GM21576 (cell line): Measurements from ENCODE around the gene DAGLA.

Experiments
- ATAC-seq: cut with Tn5 transposase; IDR thresholded peaks from one replicate; pipeline ENCODE4 v1.9.1; 2021; ENCODE audit warnings: mild to moderate bottlenecking, moderate library complexity; ENCODE audit not compliant: unreplicated experiment

The DAGLA gene

GRCh38 chr11:61725781-61726231 is 45.6 kb downstream of the DAGLA start:
- no peak for ATAC-seq

- ATAC-seq: no peak
These were observed 46.6 kb downstream of the DAGLA start for GRCh38 chr11:61726775-61727174.

DNA sequence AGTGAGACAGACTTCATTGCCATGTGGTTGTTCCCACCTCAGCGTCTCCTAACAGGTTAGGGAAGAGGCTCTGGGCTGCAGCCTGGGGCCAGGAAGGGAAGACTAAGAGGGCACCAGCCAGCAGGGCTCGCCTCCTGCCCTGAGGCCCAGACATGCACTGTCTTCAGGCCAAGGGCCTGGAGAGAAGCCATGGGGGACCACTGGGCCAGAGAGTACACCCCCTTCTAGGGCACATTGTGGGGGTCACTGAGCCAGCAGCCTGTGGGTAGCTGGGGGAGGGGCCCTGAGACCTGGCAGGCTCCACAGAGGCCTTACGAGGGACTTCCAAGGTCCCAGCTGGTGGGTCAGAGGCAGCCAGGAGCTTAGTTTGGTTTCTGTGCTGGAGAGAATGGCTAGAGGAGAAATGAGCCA is 47.2 kb downstream of the DAGLA start:
- ATAC-seq: no peak

GRCh38 chr11:61728066-61728939 is 48.1 kb downstream of the DAGLA start:
- ATAC-seq: no peak

DNA sequence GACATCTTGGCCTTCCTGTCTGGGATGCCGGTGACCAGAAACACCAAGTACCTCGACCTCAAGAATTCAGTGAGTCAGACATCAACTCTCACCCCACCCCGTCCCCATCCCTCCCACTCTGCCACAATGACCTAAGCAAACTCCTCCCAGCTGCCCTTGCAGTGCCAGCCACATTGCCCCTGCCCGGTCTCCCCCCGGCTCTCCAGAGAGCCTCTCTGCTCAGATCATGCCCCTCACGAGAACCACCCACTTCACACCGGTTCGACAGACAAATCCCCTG is 48.7 kb downstream of the DAGLA start:
- no peak for ATAC-seq

DNA sequence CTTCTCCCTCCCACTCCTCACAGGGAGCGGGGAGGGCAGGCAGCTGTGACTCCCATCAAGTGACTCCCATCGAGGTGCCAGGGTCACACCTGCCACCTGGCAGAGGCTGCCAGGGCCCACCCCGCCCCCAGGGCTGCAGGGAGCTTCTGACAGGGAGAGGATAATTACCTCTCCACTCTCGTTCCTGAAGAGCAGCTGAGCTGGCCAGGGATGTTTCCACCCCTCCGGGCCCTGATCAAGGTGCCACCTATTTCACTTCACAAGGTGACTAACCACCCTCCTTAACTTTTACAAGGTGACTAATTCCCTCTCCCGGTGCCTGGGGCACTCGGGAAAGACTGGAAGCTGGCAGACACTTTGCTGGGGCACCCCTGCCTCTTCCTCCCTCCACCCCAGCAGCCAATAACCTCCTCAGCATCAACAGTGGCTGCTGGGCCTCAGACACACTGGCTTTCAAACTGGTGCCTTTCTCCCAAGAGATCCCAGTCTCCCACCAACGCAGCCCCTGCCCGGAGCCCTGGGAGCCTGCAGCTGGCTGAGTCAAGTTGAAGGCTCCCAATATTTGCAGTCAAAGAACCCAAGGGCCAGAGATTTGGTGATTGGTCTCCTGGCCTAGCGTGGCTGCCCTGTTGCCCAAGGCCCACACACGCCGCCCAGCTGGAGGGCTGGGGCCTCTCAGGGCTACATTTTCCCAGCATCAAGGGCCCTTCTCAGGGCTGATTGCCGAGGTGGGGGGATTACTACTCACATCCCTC is 50.2 kb downstream of the DAGLA start:
- ATAC-seq: no peak

DNA sequence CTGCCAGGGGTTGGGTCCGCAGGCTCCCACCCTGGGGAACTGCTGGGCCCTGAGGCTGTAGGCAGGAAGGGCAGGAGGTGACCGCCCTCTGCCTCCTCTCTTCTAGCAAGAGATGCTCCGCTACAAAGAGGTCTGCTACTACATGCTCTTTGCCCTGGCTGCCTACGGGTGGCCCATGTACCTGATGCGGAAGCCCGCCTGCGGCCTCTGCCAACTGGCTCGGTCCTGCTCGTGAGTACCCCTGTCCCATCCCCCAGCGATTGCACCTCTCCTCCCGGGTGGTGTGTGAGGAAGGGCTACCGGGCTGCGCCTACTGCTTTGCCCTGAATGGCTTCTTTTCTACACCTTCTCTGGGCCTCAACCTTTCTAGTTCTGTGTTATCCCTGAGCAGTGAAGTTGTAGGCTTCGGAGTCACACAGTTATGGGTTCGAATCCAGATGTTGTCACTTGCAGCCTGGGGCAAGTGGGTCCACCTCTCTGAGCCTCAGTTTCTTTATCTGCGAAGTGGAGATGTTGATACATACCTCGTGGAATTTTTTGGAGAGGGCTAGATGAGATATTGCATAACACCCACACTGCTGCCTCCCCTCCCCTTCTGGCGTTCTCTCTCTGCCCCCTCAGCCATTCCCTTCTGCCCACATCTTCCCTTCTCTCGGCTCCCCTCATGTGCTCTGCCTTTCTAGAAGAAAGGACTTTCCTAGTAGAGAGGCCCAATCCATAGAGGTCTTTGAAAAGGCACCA is 51.2 kb downstream of the DAGLA start:
- no peak for ATAC-seq

GRCh38 chr11:61731952-61732675 is 51.9 kb downstream of the DAGLA start:
- ATAC-seq: no peak

DNA sequence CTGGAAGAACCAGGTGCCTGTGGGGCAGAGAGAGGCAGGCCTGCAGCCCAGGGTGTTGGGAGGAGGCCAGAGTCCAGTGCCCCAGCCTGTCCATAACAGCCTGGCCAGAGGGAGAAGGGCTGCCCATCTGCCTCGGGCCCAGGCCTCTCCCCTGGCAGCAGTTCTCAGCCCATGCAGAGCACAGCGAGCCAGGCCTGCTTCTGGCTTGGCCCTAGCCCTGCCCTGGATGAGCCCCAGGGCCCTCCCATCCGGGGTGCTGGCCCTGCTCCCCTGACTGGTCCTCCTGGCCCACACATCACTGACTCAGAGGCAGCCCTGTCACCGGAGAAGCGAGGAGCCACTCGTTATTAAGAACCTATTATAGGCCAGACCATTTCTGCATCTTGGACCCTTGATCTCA is 52.5 kb downstream of the DAGLA start:
- no peak for ATAC-seq

GRCh38 chr11:61733120-61733978 is 53.2 kb downstream of the DAGLA start:
- ATAC-seq: peak; percentile 81

GRCh38 chr11:61734767-61735166 is 54.6 kb downstream of the DAGLA start:
- ATAC-seq: no peak

DNA sequence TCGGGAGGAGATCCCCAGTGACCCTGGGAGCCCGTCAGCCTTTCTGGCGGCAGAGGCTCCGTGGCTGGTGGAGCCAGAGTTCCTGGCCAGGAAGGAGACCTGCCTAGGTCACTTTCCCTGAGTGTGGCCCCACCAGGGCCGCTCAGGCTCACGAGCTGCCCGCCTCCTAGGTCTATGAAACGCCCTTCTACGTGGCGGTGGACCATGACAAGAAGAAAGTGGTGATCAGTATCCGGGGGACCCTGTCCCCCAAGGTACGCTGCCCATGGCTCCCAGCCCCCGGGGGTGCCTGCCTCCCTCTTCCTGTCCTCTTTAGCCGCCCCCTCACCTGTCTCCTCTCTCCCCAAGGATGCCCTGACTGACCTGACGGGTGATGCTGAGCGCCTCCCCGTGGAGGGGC is 55.2 kb downstream of the DAGLA start:
- ATAC-seq: no peak

GRCh38 chr11:61736310-61736709 is 56.1 kb downstream of the DAGLA start:
- ATAC-seq: no peak

DNA sequence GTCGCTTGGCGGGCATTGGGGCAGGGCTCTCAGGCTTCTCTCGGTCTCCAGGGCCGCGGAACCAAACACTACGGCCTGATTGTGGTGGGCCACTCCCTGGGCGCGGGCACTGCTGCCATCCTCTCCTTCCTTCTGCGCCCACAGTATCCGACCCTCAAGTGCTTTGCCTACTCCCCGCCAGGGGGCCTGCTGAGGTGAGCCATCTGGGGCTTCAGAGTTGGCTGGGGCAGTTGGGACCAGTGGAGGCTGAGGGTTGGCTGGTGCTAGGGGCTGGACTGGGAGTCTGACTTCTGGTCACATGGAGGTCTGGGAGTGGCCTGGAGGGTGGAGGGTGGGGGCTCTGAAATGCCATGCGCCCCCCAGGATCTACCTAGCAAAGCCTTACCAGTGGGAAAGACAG is 56.9 kb downstream of the DAGLA start:
- no peak for ATAC-seq

- no peak for ATAC-seq
These were observed 57.6 kb downstream of the DAGLA start for GRCh38 chr11:61737636-61738386.

- ATAC-seq: no peak
These were observed 58.6 kb downstream of the DAGLA start for GRCh38 chr11:61738776-61739175.

DNA sequence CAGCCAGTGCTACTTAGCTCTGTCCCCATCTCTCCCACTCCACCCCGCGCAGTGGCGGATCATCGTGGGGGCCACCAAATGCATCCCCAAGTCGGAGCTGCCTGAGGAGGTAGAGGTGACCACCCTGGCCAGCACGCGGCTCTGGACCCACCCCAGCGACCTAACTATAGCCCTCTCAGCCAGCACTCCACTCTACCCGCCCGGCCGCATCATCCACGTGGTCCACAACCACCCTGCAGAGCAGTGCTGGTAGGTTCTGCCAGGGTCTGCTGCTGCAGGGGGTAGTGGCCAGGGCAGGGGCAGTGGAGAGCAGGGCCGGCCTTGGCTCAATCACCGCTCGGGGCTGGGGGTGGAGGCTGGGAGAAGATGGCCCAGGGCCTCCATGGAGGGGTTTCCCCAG is 59.2 kb downstream of the DAGLA start:
- ATAC-seq: no peak

DNA sequence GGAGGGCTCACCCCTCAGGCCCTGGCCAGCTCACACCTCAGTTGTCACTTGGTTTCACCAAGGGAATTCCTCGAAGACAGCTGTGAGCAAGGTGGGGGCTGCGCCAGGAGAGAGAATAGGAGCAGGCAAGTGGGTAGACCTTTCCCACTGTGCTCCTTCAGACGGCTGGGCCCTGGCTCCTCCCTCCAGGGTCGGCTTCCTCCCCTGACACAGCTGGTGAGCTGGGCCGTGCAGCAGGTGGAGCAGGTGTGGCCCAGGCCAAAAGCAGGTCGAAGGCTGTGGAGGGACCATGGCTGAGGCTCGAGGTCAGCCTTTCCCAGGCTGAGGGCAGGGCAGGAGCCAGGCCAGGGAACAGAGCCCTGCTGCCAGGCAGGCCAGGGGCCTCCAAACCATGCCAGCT is 59.8 kb downstream of the DAGLA start:
- ATAC-seq: no peak

DNA sequence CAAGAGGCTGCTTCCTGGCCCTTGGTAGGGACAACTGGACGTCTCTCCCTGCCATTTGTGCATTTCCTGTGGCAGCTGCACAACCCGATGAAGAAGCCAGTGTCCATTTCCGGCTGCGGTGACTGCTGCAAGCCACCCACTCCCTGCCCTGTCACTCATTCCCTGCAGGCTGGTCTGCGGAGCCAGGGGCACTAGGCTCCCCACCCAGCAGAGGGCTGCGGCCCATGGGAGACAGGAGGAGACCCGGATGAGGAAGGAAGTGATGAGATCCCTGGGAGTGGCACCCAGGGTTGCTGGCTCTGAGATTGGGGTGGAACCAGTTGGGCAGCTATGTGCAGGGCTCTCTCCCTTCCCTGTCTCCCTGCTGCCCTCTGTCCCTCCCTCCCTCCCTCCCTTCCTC is 62.2 kb downstream of the DAGLA start:
- no peak for ATAC-seq
